NCI-H69 (cell line): Measurements from ENCODE around the gene MAP7.
"Not testable (repeated sequence)": the region's sequence is repeated elsewhere in the genome, so short reads cannot be mapped to it uniquely, and the experiment has no call there.

ENCODE experiments used
- DNase-seq: peaks from one replicate; lab custom pipeline; 2025; lab: John Stamatoyannopoulos, UW

MAP7 gene

GRCh38 chr6:136337121-136337520, 213.1 kb downstream of the MAP7 start:
- no peak for DNase-seq

GRCh38 chr6:136335736-136336363, 214.4 kb downstream of the MAP7 start:
- DNase-seq: no peak

- peak; percentile 14 for DNase-seq
Observed at GRCh38 chr6:136334853-136335252, 215.4 kb downstream of the MAP7 start.

GRCh38 chr6:136334465-136334846, 215.8 kb downstream of the MAP7 start:
- no peak for DNase-seq

- DNase-seq: no peak
Observed at GRCh38 chr6:136333824-136334464, 216.3 kb downstream of the MAP7 start.

- DNase-seq: no peak
Observed at GRCh38 chr6:136331461-136331860, 218.8 kb downstream of the MAP7 start.

- no peak for DNase-seq
Observed at GRCh38 chr6:136330634-136331033, 219.6 kb downstream of the MAP7 start.

GRCh38 chr6:136326038-136326553, 224.1 kb downstream of the MAP7 start:
- peak; percentile 83 for DNase-seq

- no peak for DNase-seq
Observed at GRCh38 chr6:136324686-136325380, 225.4 kb downstream of the MAP7 start.

GRCh38 chr6:136323431-136324112, 226.7 kb downstream of the MAP7 start:
- peak; percentile 70 for DNase-seq

- DNase-seq: no peak
Observed at GRCh38 chr6:136319732-136320131, 230.5 kb downstream of the MAP7 start.

GRCh38 chr6:136318676-136319075, 231.5 kb downstream of the MAP7 start:
- no peak for DNase-seq

- DNase-seq: no peak
Observed at GRCh38 chr6:136317971-136318370, 232.3 kb downstream of the MAP7 start.

- DNase-seq: peak; percentile 86
Observed at GRCh38 chr6:136317021-136317694, 233.1 kb downstream of the MAP7 start.

- no peak for DNase-seq
Observed at GRCh38 chr6:136315594-136315993, 234.6 kb downstream of the MAP7 start.

- no peak for DNase-seq
Observed at GRCh38 chr6:136312975-136313374, 237.2 kb downstream of the MAP7 start.

- no peak for DNase-seq
Observed at GRCh38 chr6:136309729-136310311, 240.4 kb downstream of the MAP7 start.

GRCh38 chr6:136309171-136309570, 241.1 kb downstream of the MAP7 start:
- no peak for DNase-seq

GRCh38 chr6:136308469-136308868, 241.8 kb downstream of the MAP7 start:
- DNase-seq: not testable (repeated sequence)

GRCh38 chr6:136307351-136307750, 242.9 kb downstream of the MAP7 start:
- DNase-seq: peak; percentile 90

- DNase-seq: peak; percentile 78
Observed at GRCh38 chr6:136306466-136306865, 243.8 kb downstream of the MAP7 start.

GRCh38 chr6:136304410-136304809, 245.8 kb downstream of the MAP7 start:
- no peak for DNase-seq
